HG02981 (cell line): ENCODE results near the gene COL3A1.

ENCODE experiments used
- ATAC-seq: cut with Tn5 transposase; IDR thresholded peaks from one replicate; pipeline ENCODE4 v1.9.1; 2021; ENCODE audit warnings: mild to moderate bottlenecking, moderate library complexity; ENCODE audit not compliant: unreplicated experiment

COL3A1 gene

DNA sequence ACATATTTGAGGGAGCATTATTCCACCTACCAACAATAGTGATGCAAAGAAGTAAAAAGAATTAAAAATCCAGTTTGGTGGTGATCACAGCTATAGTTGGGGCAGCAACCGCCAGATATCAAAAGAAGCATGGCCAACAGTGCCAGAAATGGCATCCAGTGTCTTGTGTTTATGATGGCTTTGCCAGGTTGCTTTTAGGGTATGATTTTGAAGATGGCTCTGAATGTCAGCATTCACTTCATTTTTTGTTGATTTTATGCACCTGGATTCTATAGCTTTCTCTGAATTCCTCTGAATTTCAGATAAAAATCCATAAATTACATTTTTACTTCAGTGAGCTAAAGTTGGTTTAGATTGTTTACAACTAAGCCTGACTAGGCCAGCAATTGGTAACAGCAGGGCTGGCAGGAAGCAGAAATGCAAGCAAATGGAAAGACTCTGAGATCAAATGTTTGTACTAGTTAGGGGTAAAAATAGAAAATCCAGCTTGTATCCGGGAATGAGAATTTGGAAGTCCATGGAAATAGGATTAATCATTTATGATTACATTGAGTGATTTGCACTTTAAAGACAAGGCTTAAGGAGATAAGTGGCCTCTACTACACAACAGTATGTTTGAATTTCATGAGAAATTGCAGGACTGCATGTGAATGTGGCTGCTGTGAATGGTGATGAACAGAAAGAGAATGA lies 40.4 kb downstream of the COL3A1 start:
- ATAC-seq, result no peak

DNA sequence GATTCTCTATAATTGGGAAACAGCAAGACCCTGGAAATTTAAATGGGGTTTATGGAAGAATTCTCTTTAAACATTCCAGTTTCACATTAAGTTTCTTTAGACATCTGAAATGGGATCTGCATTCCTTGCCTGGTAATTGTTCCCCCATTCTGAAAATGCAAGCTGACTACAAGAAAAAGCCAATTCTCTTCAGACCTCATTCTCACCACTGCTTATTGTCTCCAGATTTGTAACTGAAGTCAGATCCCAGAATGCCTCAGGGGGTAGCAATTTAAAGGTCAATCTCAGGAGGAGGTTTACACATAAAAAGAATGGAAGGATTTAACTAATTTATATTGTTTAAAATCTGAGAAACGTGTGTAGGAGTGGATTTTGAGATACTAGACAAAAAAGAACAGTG lies 41.2 kb downstream of the COL3A1 start:
- ATAC-seq, result no peak

DNA sequence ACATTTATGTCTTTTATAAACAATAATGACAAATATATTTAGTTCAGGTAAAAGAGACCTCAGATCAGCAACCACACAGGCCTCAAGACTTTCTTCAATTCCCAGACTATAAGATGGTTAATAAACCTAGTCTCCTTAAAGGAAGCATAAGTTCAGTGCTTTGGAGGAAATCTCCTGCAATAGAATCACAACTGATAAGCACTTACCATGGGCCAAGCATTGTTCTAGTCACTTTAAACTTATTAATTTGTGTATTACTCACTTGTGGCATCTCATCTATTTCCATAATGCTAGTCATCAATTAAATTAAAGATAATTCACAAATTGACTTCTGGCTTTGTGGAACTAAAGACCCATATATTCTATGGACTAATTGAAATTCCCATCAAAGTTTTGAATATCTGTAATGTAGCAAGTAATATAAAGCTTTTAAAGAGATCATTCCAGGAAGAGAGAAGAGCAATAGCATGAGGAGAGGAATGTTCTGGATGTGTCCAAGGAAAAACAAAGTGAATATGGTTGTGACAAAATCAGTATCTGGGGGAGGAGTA lies 42.2 kb downstream of the COL3A1 start:
- ATAC-seq, result no peak

DNA sequence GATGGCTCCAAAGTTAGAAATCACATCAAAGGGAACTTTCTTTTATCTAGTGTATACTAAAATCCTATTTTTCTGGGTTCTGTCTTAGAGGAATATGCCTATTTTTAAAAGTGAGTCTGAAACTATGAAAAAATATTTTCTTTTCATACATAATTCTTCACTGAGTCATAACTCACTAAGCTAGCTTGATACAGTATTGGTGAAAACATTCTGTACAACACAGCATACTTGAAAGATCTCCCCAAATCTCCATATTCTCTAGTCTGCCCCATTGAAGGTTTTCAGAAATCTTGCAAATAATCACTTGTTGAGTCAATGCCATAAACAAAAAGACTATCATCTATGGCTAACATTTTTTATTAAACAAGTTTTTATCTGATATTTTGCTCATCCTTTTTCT lies 44.5 kb downstream of the COL3A1 start:
- no peak for ATAC-seq

GRCh38 chr2:189020179-189020578 lies 46.0 kb downstream of the COL3A1 start:
- no peak for ATAC-seq

DNA sequence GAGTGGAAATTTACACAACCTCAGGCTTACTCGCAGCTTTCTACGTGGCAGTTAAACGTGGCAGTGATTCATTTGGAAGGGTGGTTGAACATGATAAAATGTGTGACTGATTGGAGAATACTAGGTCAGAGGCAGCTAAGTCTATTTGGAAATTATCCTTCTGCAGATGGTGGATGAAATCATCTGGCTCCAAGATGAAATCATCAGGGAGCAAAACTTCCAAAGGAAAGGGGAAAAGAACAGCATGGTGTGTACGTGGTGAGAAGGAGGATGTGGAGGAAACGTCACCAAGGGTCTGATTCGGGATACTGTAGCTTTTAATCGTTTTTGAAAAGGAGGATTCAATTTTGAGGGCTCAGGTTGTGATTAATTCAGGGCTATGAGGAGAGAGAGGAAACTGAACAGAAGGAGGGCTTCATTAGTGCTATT lies 47.9 kb downstream of the COL3A1 start:
- no peak for ATAC-seq

DNA sequence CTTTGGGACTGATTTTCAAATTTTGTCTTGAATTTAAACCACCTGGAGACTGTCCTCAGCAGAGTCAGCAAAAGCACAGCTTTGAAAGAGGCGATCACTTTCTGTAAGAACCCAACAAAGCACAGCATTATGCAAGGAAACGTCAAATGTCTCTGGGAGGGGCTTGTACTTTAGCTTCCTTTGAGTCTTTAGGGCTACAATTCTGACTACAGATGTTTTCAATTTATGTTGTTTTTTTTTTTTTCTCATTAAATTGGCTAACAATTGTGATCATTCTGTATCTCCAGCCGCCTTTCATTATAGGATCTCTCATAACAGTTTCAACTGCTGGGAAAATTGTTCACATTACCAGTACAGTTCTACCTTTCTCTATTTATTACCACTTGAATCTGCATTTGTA lies 48.3 kb downstream of the COL3A1 start:
- no peak for ATAC-seq

DNA sequence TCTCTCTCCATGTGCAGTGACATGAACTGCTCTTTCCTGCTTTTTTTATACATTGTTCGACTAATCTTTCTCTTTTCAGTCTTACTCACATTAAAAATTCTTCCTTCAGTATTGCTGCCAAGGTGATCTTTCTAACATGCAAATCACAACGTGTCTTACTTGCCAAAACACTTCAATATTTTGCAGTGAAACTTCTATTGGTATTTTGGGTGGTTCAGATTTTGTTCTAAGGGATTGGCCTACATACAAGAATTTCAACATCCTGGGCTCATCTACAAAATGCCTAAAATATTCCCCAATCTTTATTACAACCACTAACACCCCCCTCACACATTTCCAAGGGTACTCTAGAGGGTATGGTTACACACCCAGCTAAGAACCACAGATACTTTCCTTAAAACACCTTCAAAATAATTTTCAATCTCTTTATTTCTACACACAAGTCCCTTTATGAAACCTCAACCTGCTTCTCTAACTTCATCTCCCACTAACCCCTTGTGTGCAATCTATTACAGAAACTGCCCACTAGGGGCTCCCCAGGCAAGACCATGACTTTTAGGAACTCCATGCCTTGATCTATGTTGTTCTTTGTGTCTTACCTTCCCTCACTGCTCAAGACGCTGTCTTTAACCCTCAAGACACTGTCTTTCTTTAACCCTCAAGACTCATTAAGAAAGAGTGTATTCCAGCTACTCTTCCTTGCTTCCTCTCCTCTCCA lies 50.9 kb downstream of the COL3A1 start:
- ATAC-seq, result peak; percentile 93

GRCh38 chr2:189037518-189037917 lies 63.3 kb downstream of the COL3A1 start:
- ATAC-seq, result no peak

DNA sequence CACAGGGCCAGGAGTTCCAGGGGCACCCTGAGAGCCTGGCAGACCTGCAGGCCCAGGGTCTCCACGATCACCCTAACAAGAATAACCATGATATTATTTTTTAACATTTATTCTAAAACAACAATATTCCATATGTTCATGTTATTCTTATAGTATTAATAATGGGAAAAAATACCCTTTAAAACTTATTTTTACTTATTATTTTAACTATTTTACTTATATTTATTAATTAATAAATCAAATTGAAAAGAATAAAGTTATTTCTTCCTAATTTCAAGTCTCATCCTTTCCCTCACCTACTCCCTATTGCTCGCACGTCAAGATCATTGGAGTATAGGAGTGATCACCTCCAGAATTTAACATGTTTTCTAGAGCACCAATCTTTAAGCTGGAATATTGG lies 71.7 kb downstream of the COL3A1 start:
- no peak for ATAC-seq

GRCh38 chr2:189046320-189046719 lies 72.1 kb downstream of the COL3A1 start:
- ATAC-seq, result no peak

DNA sequence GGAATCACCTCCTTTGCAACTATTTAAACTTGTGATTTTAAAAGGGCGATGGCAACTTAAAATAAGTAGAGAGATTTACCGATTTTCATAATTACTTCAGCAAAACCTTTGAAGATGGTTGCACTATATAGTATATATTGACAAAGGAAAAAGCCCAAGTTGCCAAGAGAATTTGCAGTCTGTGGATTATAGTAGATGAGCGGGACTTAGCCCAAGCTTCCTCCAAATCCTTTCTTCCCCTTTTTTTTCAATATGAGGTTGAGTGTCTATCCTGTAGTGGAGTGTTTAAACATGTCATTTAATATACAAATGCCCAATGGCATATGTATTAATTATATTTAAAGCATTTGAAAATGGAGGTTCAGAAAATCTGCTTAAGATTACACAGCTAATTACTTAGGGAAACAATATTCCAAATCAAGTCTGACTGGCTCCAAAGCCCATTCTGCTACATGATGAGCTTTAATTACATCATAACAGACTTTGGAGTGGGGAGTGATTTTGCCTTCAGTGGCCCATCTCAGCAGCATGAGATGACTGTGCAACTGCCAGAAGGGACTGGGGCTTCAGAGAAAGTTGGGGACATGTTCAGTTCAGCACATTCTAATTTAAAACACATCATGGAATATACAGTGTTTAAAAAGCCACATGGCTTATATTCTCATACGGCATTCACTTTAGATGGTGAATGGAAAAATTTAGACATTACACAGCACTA lies 73.2 kb downstream of the COL3A1 start:
- no peak for ATAC-seq

DNA sequence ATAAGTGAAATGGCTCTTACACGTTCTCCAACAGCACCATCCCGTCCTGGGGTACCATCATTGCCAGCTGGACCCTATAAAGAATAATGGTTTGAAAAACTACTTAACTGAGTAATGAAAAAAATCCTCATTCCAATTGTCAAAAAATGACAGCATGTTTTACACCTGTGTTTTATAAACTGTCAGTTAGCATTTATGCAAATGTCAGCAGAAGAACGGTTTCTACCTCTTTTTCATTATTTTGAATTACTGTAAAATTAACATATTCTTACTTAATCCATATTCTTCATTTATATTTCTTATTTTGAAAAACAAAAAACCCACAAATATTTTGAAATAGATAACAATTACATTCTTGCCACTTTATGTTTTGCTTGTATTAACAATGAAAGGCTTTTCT lies 74.0 kb downstream of the COL3A1 start:
- no peak for ATAC-seq

DNA sequence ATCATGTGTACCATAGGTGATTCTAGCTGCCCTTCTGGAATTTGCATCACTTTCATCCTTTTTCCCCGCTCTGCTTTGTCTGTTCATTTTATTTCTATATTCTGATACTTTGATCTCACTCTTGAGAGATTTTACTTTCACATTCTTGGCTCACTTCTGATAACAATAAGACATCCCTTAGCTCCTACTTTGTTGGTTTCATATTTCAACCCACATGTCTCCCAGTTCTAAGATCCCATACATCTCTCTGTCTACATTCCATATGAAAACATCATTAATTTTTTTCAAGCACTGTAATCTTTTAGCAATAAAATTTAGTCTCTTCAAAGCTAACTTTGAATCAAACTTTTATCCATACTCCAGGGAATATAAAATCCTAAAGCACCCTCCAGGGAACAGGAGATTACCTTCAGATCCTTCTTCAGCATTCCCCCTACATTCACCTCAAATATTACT lies 75.6 kb downstream of the COL3A1 start:
- no peak for ATAC-seq

DNA sequence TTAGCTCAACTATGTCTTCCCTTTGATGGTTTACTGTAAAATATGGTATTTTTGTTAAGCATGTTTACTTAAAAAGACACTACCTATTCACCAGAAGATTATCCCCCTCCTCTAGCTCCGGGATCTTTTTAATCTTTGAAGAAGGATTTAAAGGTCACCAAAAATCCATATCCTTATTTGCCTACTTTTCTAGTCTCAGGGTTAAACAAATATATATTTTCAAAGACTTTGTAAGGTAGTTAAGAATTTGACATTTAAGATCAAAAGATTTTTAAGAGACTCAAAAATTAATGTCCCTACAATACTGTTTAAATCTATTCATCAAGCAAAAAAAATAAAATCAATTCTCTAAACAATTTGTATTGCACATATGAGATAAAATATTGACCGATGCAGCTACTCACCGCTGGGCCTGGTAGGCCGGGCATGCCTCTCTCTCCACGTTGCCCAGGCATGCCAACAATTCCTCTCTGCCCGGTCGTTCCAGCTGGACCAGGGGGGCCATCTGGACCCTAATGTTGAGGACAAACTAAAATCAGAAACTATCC lies 76.1 kb downstream of the COL3A1 start:
- ATAC-seq, result no peak

DNA sequence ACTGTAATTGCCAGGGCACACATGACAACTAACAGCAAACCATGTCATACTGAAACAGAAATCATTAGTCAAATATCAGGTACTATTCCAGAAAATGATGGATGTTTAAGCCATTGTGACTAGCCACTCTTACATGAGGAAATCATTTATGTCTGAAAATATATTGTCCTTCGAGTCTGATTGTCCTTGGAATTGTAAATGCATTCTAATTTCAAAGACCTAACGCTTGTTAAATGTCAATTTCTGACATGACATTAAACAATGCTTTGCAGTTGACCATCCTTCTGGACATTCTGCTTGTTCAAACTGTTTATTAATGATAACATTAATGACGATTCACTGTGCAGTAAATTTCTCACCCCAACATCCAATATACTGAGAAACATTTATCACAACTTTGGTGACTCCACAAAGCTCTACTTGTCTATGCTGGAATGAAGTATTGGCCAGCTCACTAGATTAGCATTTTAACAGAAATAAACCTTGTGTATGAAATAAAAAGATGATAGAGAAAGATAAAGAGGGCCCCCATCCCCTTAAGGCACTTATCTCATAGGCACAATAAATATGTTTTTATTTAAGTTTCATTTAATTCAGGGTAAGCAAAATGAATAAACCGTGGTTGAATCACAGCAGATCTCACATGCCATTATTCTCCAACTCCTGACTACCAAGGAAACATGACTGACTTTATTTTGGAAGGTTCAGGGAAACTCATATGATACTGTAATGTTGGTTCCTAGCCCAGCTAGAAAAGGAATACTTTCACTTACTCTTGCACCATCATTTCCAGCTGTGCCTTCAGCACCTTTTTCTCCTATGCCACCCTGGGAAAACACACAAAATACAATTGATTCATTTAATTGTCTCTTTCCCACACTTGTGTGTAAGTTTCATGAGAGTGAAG lies 82.3 kb downstream of the COL3A1 start:
- no peak for ATAC-seq

DNA sequence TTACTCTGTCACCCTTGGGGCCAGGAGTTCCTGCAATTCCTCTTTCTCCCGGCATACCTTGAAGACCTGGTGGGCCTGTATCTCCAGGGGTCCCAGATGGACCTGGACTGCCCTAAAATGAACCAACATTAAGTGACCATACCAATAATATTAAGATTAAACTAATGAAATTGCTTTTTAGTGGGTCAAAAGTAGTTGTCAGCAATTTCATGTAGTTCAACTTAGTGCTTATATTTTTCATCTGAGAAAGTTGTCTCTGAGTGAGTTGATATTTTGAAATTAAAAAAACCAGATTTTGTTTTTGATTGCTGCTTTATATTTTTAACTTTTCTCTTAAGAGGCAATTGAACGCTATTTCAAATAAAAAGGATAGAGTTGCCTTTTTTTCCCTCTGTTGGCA lies 83.1 kb downstream of the COL3A1 start:
- ATAC-seq, result no peak

DNA sequence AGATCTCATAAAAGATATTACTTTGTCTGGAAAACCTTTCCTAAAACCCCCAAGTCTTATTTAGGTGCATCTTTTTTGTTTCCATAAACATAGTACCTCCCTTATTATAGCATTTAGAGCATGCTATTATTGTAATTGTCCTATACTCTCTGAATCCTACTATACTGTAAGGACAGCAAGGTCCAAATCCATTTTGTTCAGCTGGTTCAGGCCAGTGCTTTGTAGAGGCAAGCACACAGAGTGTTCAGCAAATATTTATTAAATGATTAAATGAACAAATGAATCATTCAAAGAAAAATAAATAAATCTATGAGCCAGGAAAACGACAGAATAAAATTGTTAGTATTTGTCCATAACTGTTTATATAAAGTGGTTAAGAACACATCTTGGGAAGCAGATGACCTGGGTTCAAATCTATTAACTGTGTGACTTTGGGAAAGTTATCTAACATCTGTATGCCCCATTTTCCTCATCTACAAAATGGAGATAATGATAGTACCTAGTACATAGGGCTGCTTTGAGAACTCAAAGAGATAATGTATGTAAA lies 86.0 kb downstream of the COL3A1 start:
- no peak for ATAC-seq
